Activated CD4-positive, alpha-beta T cell treated with anti-CD3 and anti-CD28 coated beads, Interleukin-2, Interleukin-4, amounts not matched to agents 100 ng/mL and 50 ng/mL, durations not matched to agents 16 hours and 8 hours (primary cell): ENCODE measurements around the gene OR7G3.

Experiments
- DNase-seq: peaks from one replicate; pipeline ENCODE4 v3.0.0-alpha.2; 2020; ENCODE audit warnings: low spot score

Gene OR7G3

GRCh38 chr19:9107375-9107774 is 19.4 kb downstream of the OR7G3 start, which contains the start of gene OR7G2:
TSS of gene OR7G2 (minus strand) at chr19:9107475. CDS start at chr19:9103243, 4,232 bp downstream.
- DNase-seq = no peak

- DNase-seq = no peak
These were observed 40.0 kb downstream of the OR7G3 start, which contains the start of gene OR1M1 for GRCh38 chr19:9086761-9087160. TSS of gene OR1M1 (plus strand) at chr19:9087061. CDS start at chr19:9093245, 6,184 bp downstream.

- DNase-seq = no peak
These were observed 48.1 kb downstream of the OR7G3 start for GRCh38 chr19:9078651-9079050.

- DNase-seq = no peak
These were observed 49.8 kb downstream of the OR7G3 start for GRCh38 chr19:9076901-9077300.
